ENCODE data around the gene NAV1.

DNA sequence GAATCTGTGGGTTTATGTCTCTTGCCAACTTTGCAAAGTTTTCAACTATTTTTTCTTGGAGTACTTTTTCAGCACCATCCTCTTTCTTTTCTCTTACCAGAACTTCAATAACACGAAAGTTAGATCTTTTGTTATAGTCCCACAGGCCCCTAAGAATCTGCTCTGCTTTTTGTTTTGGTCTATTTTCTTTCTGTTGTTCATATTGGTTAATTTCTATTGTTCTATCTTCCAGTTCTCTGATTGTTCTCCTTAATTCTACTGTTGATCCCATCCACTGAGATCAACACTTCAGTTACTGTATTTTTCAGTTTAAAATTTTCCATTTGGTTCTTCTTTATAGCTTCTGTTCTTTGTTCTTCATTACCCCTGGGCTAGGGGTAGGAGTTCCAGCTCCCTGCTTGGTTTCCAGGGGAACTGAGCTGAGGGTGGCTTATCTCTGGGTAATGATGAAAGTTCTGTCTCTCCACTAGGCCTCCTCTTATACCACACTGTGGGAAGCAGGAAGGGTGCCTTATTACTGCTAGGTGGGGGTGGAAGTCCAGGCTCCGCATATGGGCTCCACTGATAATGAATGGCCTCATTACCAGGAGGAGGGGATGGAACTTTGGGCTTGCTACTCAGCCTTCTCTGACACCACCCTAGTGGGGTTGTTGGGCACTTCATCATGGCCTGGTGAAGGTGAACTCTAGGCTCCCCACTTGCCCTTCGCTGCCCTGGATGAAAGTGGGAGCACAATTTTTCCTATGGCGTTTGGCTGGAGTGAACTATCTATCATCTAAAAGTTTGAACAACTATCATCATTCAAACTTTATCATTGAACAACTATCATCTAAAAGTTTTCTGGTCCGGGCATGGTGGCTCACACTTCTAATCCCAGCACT, 39.3 kb downstream of the NAV1 start:
- TF ChIP-seq POLR2AphosphoS5 (IDR thresholded peaks at IDR 0.05; ENCODE audit: low read depth), result no peak
- TF ChIP-seq JUNB (IDR thresholded peaks at IDR 0.05; ENCODE audit: unreplicated experiment), result no peak
- no peak for TF ChIP-seq EZH2 (IDR thresholded peaks at IDR 0.05; ENCODE audit: low read depth, unreplicated experiment)
- TF ChIP-seq, protein P1, sequence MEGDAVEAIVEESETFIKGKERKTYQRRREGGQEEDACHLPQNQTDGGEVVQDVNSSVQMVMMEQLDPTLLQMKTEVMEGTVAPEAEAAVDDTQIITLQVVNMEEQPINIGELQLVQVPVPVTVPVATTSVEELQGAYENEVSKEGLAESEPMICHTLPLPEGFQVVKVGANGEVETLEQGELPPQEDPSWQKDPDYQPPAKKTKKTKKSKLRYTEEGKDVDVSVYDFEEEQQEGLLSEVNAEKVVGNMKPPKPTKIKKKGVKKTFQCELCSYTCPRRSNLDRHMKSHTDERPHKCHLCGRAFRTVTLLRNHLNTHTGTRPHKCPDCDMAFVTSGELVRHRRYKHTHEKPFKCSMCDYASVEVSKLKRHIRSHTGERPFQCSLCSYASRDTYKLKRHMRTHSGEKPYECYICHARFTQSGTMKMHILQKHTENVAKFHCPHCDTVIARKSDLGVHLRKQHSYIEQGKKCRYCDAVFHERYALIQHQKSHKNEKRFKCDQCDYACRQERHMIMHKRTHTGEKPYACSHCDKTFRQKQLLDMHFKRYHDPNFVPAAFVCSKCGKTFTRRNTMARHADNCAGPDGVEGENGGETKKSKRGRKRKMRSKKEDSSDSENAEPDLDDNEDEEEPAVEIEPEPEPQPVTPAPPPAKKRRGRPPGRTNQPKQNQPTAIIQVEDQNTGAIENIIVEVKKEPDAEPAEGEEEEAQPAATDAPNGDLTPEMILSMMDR (conservative IDR thresholded peaks at IDR 0.05; ENCODE audit: low read depth in 2 of 2), result no peak
